ENCODE data around the gene ZSCAN22. TPM values are rescaled to one million over a fixed set of nuclear protein-coding genes. Genes with fewer than 3 reads are reported as not detected.

The ZSCAN22 gene
- total and polyA plus RNA-seq, 2 donors (not counting 1 experiment from before 2014, with no cell fraction given): 2.8 to 7.1 TPM

DNA sequence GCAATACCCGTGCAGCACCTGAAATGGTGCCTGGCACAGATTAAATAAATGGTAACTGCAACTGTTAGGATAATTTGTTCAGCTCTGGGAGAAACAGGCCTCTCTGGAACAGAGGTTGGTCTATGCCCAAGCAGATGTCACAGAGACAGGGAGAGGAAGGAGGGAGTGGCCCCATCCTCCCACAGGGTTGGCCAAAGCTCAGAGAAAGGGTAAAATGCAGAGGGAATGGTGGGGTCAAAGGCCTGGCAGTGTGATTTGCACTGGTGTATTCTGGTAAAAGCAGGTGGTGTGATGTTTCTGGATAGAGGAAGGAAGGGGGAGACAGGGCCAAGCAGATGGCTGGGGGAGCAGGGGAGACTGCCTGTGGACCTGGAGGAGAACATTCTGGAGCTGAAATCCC, 9.4 kb downstream of the ZSCAN22 start:
- Mint-ChIP-seq H3K4me1 (no peaks in the 10 kb centered on the region), H3K4me3 (no peak overlapping the region), H3K9me3 (ENCODE audit: insufficient read depth) (no peaks in the 10 kb centered on the region), H3K27me3 (no peaks in the 10 kb centered on the region), H3K27ac (no peak overlapping the region)
- ATAC-seq (ENCODE audit: low read depth) (no peak), DNase-seq (no peak)
- H3K27me3 ChIP-seq (replicated peaks in 1 of 4; ENCODE audit: control extremely low read depth in 1 of 4, control insufficient read depth in 3 of 4, insufficient read depth in 4 of 4, low read length in 3 of 4): no peaks in the 10 kb centered on the region
- intact Hi-C loops (cut with micrococcal nuclease): no loop called here
- H3K79me2 ChIP-seq (ENCODE audit: control insufficient read depth, insufficient read depth, low read length): peaks cover 14% of the 10 kb centered on the region
- TF ChIP-seq EZH2 (IDR thresholded peaks at IDR 0.05; ENCODE audit: borderline replicate concordance, insufficient read depth, low read depth, low read length, poor library complexity, severe bottlenecking) (no peak), CTCF (IDR thresholded peaks at IDR 0.05) (no peak)
- H3K4me1 ChIP-seq (ENCODE audit: control insufficient read depth in 2 of 2, insufficient read depth in 2 of 2, low read length in 2 of 2): no peaks in the 10 kb centered on the region
- POLR2A ChIA-PET: no interaction called here
- H3K36me3 ChIP-seq (replicated peaks in 1 of 2; ENCODE audit: control extremely low read depth in 1 of 2, control insufficient read depth in 1 of 2, extremely low read depth in 1 of 2, insufficient read depth in 2 of 2, low read length in 1 of 2): peaks cover 2 to 34% of the 10 kb centered on the region in 2 experiments
- no peak overlapping the region for H3K4me3 ChIP-seq (ENCODE audit: control extremely low read depth in 1 of 5, extremely low read depth in 1 of 5, insufficient read depth in 1 of 5, low read depth in 2 of 5, low read length in 4 of 5)
- no peaks in the 10 kb centered on the region for H4K20me1 ChIP-seq (ENCODE audit: control insufficient read depth, insufficient read depth, low read length, poor library complexity, severe bottlenecking)
- H3K4me2 ChIP-seq (replicated peaks; ENCODE audit: low read depth, low read length, poor library complexity, severe bottlenecking): no peak overlapping the region
- no CpG with 5 or more reads among the region's 1 CpG for WGBS (ENCODE audit: insufficient coverage)
- no peak overlapping the region for H3K9ac ChIP-seq (ENCODE audit: low read length)
- no peak overlapping the region for H3K27ac ChIP-seq (ENCODE audit: low read length in 2 of 2)
- H2AFZ ChIP-seq (ENCODE audit: insufficient read depth, low read depth, low read length, poor library complexity, severe bottlenecking): no peak overlapping the region
- peaks cover 0 to 9% (median 0%) of the 10 kb centered on the region in 3 donors for H3K9me3 ChIP-seq (ENCODE audit: control extremely low read depth in 1 of 3, control insufficient read depth in 2 of 3, insufficient read depth in 1 of 3, low read length in 2 of 3)
- CTCF ChIA-PET: no interaction called here

- intact Hi-C loops (cut with micrococcal nuclease): no loop called here
- no peak overlapping the region for H3K4me3 ChIP-seq (ENCODE audit: control extremely low read depth in 1 of 5, extremely low read depth in 1 of 5, insufficient read depth in 1 of 5, low read depth in 2 of 5, low read length in 4 of 5)
- CTCF ChIA-PET: no interaction called here
- no peak overlapping the region for H3K4me2 ChIP-seq (replicated peaks; ENCODE audit: low read depth, low read length, poor library complexity, severe bottlenecking)
- TF ChIP-seq EZH2 (IDR thresholded peaks at IDR 0.05; ENCODE audit: borderline replicate concordance, insufficient read depth, low read depth, low read length, poor library complexity, severe bottlenecking) (no peak), CTCF (IDR thresholded peaks at IDR 0.05) (no peak)
- H3K79me2 ChIP-seq (ENCODE audit: control insufficient read depth, insufficient read depth, low read length): peaks cover 13% of the 10 kb centered on the region
- POLR2A ChIA-PET: no interaction called here
- H4K20me1 ChIP-seq (ENCODE audit: control insufficient read depth, insufficient read depth, low read length, poor library complexity, severe bottlenecking): no peaks in the 10 kb centered on the region
- Mint-ChIP-seq H3K9me3 (ENCODE audit: insufficient read depth) (no peaks in the 10 kb centered on the region), H3K4me1 (no peaks in the 10 kb centered on the region), H3K4me3 (no peak overlapping the region), H3K27ac (no peak overlapping the region), H3K27me3 (no peaks in the 10 kb centered on the region)
- 100% methylated on average over 3 of the region's 4 CpGs for WGBS (ENCODE audit: insufficient coverage)
- H3K27ac ChIP-seq (ENCODE audit: low read length in 2 of 2): no peak overlapping the region
- H2AFZ ChIP-seq (ENCODE audit: insufficient read depth, low read depth, low read length, poor library complexity, severe bottlenecking): no peak overlapping the region
- H3K36me3 ChIP-seq (replicated peaks in 1 of 2; ENCODE audit: control extremely low read depth in 1 of 2, control insufficient read depth in 1 of 2, extremely low read depth in 1 of 2, insufficient read depth in 2 of 2, low read length in 1 of 2): peaks cover 2 to 34% of the 10 kb centered on the region in 2 experiments
- H3K9ac ChIP-seq (ENCODE audit: low read length): no peak overlapping the region
- H3K4me1 ChIP-seq (ENCODE audit: control insufficient read depth in 2 of 2, insufficient read depth in 2 of 2, low read length in 2 of 2): no peaks in the 10 kb centered on the region
- DNase-seq (no peak), ATAC-seq (ENCODE audit: low read depth) (no peak)
- H3K27me3 ChIP-seq (replicated peaks in 1 of 4; ENCODE audit: control extremely low read depth in 1 of 4, control insufficient read depth in 3 of 4, insufficient read depth in 4 of 4, low read length in 3 of 4): no peaks in the 10 kb centered on the region
- H3K9me3 ChIP-seq (ENCODE audit: control extremely low read depth in 1 of 3, control insufficient read depth in 2 of 3, insufficient read depth in 1 of 3, low read length in 2 of 3): peaks cover 0 to 9% (median 0%) of the 10 kb centered on the region in 3 donors
Measured at GRCh38 chr19:58336820-58337219, 10.0 kb downstream of the ZSCAN22 start.

All from B cell (primary cell).